HG02852 (cell line): ENCODE results near the gene PAK1IP1.
"Not testable (repeated sequence)": the region's sequence is repeated elsewhere in the genome, so short reads cannot be mapped to it uniquely, and the experiment has no call there.

Experiments
- ATAC-seq: cut with Tn5 transposase; IDR thresholded peaks from one replicate; pipeline ENCODE4 v1.9.1; 2021; ENCODE audit warnings: mild to moderate bottlenecking, moderate library complexity; ENCODE audit not compliant: unreplicated experiment

PAK1IP1 gene

GRCh38 chr6:10694302-10695085 lies at the start of gene PAK1IP1, which contains the start of gene C6orf52:
PAK1IP1 (plus strand) TSS chr6:10694972; CDS start chr6:10694986, 14 bp downstream.
C6orf52 (minus strand) TSS chr6:10694616; CDS start chr6:10687550, 7,066 bp downstream.
- peak; percentile 98 for ATAC-seq

- peak; percentile 50 for ATAC-seq
These were observed 39.2 kb upstream of the PAK1IP1 start for GRCh38 chr6:10655508-10656055.

GRCh38 chr6:10658910-10659698 lies 35.7 kb upstream of the PAK1IP1 start:
- no peak for ATAC-seq

GRCh38 chr6:10659699-10660348 lies 34.9 kb upstream of the PAK1IP1 start:
- peak; percentile 53 for ATAC-seq

- not testable (repeated sequence) for ATAC-seq
These were observed 34.2 kb upstream of the PAK1IP1 start for GRCh38 chr6:10660431-10661191.

- ATAC-seq, result no peak
These were observed 32.6 kb upstream of the PAK1IP1 start for GRCh38 chr6:10662207-10662606.

- ATAC-seq, result no peak
These were observed 32.0 kb upstream of the PAK1IP1 start for GRCh38 chr6:10662742-10663141.

- ATAC-seq, result not testable (repeated sequence)
These were observed 29.2 kb upstream of the PAK1IP1 start for GRCh38 chr6:10665595-10665994.

- no peak for ATAC-seq
These were observed 26.4 kb upstream of the PAK1IP1 start for GRCh38 chr6:10668126-10668917.

- ATAC-seq, result no peak
These were observed 18.4 kb upstream of the PAK1IP1 start for GRCh38 chr6:10676403-10676802.

- ATAC-seq, result no peak
These were observed 16.3 kb upstream of the PAK1IP1 start for GRCh38 chr6:10678456-10678855.

GRCh38 chr6:10681795-10682194 lies 13.0 kb upstream of the PAK1IP1 start:
- ATAC-seq, result no peak

GRCh38 chr6:10682355-10682988 lies 12.3 kb upstream of the PAK1IP1 start:
- ATAC-seq, result no peak

- no peak for ATAC-seq
These were observed 10.2 kb upstream of the PAK1IP1 start for GRCh38 chr6:10684618-10685017.

- no peak for ATAC-seq
These were observed 9.5 kb upstream of the PAK1IP1 start for GRCh38 chr6:10685092-10685915.

- no peak for ATAC-seq
These were observed 7.9 kb upstream of the PAK1IP1 start for GRCh38 chr6:10686901-10687300.

GRCh38 chr6:10687582-10687981 lies 7.2 kb upstream of the PAK1IP1 start:
- no peak for ATAC-seq
